A549 (cell line): ENCODE results near the gene FGD4.

ENCODE experiments used
- CEBPB ChIP-seq, 2 experiments: fragments of >200 bp in 1 of 2; sonication (Bioruptor Twin) in 1 of 2; formaldehyde crosslinking in 1 of 2; IDR thresholded peaks; 2 replicates each; pipeline ENCODE4 v1.6.1; 2012 to 2016
- CHD2 ChIP-seq: fragments of 150-350 bp; IDR thresholded peaks from 2 replicates; pipeline ENCODE4 v1.6.1; 2014; ENCODE audit warnings: low read length; ENCODE audit not compliant: partially characterized antibody
- GATA3 ChIP-seq: IDR thresholded peaks from 2 replicates; pipeline ENCODE4 v1.6.1; 2012; ENCODE audit warnings: borderline replicate concordance
- HOXB5 ChIP-seq: fragments of 250-450 bp; sonication (Bioruptor Pico); IDR thresholded peaks from 2 replicates; pipeline ENCODE4 v1.5.0; 2020; ENCODE audit warnings: mild to moderate bottlenecking, moderate library complexity
- JUNB ChIP-seq: fragments of >200 bp; sonication (Bioruptor Twin); formaldehyde crosslinking; IDR thresholded peaks from 2 replicates; pipeline ENCODE4 v1.6.1; 2016
- MAZ ChIP-seq: fragments of 150-350 bp; IDR thresholded peaks from 2 replicates; pipeline ENCODE4 v1.6.1; 2014; ENCODE audit warnings: antibody characterized with exemption, low read depth, low read length, borderline replicate concordance
- POLR2A ChIP-seq: IDR thresholded peaks from 2 replicates; pipeline ENCODE4 v1.6.1; 2012; ENCODE audit warnings: mild to moderate bottlenecking, low read length
- SMC3 ChIP-seq: fragments of >200 bp; sonication (Bioruptor Twin); formaldehyde crosslinking; IDR thresholded peaks from 3 replicates; pipeline ENCODE4 v1.6.1; 2018; ENCODE audit warnings: inconsistent platforms
- TF ChIP-seq, protein P1 (sequence below): fragments of >200 bp; sonication (Bioruptor Twin); formaldehyde crosslinking; IDR thresholded peaks from 3 replicates; pipeline ENCODE4 v1.5.1; 2016
- TF ChIP-seq, protein P2 (sequence below): fragments of 450-650 bp; IDR thresholded peaks from 2 replicates; pipeline ENCODE4 v1.6.1; 2014; ENCODE audit warnings: antibody characterized with exemption
- TF ChIP-seq, protein P3 (sequence below): fragments of 200-600 bp; sonication (generic); IDR thresholded peaks from 2 replicates; pipeline ENCODE4 v1.6.1; 2016; ENCODE audit warnings: antibody characterized with exemption, mild to moderate bottlenecking, moderate library complexity
- TF ChIP-seq, protein P4 (sequence below): IDR thresholded peaks from 2 replicates; pipeline ENCODE4 v1.6.1; 2012
- TF ChIP-seq, protein P5 (sequence below): fragments of 250-450 bp; sonication (Bioruptor Pico); IDR thresholded peaks from 2 replicates; pipeline ENCODE4 v1.5.0; 2020; ENCODE audit warnings: low read depth, mild to moderate bottlenecking, moderate library complexity

DNA sequence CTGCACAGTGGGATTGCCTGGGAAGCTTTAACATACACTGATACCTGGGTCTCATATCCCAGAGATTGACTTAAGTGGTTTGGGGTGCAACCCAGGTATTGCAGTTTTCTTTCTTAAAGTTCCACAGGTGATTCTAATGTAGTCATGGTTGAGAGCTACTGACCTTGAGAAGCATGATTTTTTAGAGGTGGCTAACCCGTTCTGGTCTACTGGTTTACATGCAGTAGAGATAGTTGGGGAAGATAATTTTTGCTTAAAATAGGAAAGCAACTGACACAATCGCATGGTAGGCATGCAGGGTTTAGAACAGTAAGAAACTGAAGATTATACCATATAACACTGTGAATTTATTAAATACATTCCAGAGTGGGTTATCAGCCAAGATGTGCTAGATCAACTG, 145.5 kb downstream of the FGD4 start:
- TF ChIP-seq, protein P1, sequence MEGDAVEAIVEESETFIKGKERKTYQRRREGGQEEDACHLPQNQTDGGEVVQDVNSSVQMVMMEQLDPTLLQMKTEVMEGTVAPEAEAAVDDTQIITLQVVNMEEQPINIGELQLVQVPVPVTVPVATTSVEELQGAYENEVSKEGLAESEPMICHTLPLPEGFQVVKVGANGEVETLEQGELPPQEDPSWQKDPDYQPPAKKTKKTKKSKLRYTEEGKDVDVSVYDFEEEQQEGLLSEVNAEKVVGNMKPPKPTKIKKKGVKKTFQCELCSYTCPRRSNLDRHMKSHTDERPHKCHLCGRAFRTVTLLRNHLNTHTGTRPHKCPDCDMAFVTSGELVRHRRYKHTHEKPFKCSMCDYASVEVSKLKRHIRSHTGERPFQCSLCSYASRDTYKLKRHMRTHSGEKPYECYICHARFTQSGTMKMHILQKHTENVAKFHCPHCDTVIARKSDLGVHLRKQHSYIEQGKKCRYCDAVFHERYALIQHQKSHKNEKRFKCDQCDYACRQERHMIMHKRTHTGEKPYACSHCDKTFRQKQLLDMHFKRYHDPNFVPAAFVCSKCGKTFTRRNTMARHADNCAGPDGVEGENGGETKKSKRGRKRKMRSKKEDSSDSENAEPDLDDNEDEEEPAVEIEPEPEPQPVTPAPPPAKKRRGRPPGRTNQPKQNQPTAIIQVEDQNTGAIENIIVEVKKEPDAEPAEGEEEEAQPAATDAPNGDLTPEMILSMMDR, result no peak
- TF ChIP-seq GATA3 (no peak), SMC3 (no peak), HOXB5 (CRISPR knock-in tag) (no peak), JUNB (no peak), CHD2 (no peak), CEBPB (IDR thresholded peaks at IDR 0.05) (no peak), MAZ (no peak), POLR2A (no peak)
- TF ChIP-seq, protein P2, sequence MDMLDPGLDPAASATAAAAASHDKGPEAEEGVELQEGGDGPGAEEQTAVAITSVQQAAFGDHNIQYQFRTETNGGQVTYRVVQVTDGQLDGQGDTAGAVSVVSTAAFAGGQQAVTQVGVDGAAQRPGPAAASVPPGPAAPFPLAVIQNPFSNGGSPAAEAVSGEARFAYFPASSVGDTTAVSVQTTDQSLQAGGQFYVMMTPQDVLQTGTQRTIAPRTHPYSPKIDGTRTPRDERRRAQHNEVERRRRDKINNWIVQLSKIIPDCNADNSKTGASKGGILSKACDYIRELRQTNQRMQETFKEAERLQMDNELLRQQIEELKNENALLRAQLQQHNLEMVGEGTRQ, result no peak
- TF ChIP-seq, protein P3, sequence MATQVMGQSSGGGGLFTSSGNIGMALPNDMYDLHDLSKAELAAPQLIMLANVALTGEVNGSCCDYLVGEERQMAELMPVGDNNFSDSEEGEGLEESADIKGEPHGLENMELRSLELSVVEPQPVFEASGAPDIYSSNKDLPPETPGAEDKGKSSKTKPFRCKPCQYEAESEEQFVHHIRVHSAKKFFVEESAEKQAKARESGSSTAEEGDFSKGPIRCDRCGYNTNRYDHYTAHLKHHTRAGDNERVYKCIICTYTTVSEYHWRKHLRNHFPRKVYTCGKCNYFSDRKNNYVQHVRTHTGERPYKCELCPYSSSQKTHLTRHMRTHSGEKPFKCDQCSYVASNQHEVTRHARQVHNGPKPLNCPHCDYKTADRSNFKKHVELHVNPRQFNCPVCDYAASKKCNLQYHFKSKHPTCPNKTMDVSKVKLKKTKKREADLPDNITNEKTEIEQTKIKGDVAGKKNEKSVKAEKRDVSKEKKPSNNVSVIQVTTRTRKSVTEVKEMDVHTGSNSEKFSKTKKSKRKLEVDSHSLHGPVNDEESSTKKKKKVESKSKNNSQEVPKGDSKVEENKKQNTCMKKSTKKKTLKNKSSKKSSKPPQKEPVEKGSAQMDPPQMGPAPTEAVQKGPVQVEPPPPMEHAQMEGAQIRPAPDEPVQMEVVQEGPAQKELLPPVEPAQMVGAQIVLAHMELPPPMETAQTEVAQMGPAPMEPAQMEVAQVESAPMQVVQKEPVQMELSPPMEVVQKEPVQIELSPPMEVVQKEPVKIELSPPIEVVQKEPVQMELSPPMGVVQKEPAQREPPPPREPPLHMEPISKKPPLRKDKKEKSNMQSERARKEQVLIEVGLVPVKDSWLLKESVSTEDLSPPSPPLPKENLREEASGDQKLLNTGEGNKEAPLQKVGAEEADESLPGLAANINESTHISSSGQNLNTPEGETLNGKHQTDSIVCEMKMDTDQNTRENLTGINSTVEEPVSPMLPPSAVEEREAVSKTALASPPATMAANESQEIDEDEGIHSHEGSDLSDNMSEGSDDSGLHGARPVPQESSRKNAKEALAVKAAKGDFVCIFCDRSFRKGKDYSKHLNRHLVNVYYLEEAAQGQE, result no peak
- TF ChIP-seq, protein P4, sequence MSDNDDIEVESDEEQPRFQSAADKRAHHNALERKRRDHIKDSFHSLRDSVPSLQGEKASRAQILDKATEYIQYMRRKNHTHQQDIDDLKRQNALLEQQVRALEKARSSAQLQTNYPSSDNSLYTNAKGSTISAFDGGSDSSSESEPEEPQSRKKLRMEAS, result no peak
- TF ChIP-seq, protein P5, sequence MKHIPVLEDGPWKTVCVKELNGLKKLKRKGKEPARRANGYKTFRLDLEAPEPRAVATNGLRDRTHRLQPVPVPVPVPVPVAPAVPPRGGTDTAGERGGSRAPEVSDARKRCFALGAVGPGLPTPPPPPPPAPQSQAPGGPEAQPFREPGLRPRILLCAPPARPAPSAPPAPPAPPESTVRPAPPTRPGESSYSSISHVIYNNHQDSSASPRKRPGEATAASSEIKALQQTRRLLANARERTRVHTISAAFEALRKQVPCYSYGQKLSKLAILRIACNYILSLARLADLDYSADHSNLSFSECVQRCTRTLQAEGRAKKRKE (CRISPR knock-in tag), result no peak
